Endothelial cell of umbilical vein (primary cell): ENCODE results near the gene BLOC1S3. TPM values are rescaled to one million over a fixed set of nuclear protein-coding genes. Genes with fewer than 3 reads are reported as not detected.

Experiments
- BruUV-seq: library from RNA; stranded (reverse); fragments of 400-500 nt; replicated peaks from 2 replicates; lab custom pipeline; 2021; lab: Mats Ljungman, UMichigan
- CTCF ChIA-PET: fragments of 300-600, 350-600 bp; sonication (Branson Sonifier 250); formaldehyde crosslinking; loops from one replicate; lab custom pipeline; 2021; ENCODE audit warnings: antibody characterized with exemption, inconsistent platforms; lab: Charles Lee
- POLR2A ChIA-PET: fragments of 300-600, 350-600 bp; sonication (Branson Sonifier 250); formaldehyde crosslinking; loops from one replicate; lab custom pipeline; 2021; ENCODE audit warnings: antibody characterized with exemption, inconsistent platforms; lab: Charles Lee
- DNase-seq: peaks from one replicate; pipeline ENCODE4 v3.0.0-alpha.2; 2011; ENCODE audit warnings: low read depth, low spot score
- FAIRE-seq: peaks from 2 replicates; lab custom pipeline; 2011; peaks lifted over from hg19 to GRCh38; lab: Jason Lieb, UNC
- H2AFZ ChIP-seq: 2 replicates; pipeline ENCODE4 v1.6.0; 2012; ENCODE audit warnings: low read depth, low read length, control low read depth, inconsistent platforms
- H3K27ac ChIP-seq: 2 replicates; pipeline ENCODE4 v1.5.1; 2011; ENCODE audit warnings: low read depth, mild to moderate bottlenecking, control low read depth, low read length, moderate library complexity; ENCODE audit not compliant: insufficient read depth
- H3K27me3 ChIP-seq, 2 experiments: 2 replicates each; pipeline versions ENCODE4 v1.6.0 to v1.6.1; 2011; ENCODE audit warnings: low read length in 2 of 2, mixed read lengths in 1 of 2; ENCODE audit not compliant: control insufficient read depth in 2 of 2, insufficient read depth in 2 of 2
- H3K36me3 ChIP-seq, 2 experiments: 2 replicates in 1 of 2; 3 replicates in 1 of 2; pipeline ENCODE4 v1.5.1; 2011; ENCODE audit warnings: low read length in 2 of 2, mild to moderate bottlenecking in 1 of 2, moderate library complexity in 1 of 2; ENCODE audit not compliant: control insufficient read depth in 2 of 2, insufficient read depth in 2 of 2; ENCODE audit errors: extremely low read depth in 1 of 2
- H3K4me1 ChIP-seq: 3 replicates; pipeline ENCODE4 v1.5.1; 2011; ENCODE audit warnings: mild to moderate bottlenecking, low read length; ENCODE audit not compliant: control insufficient read depth, insufficient read depth; ENCODE audit errors: extremely low read depth
- H3K4me2 ChIP-seq: 2 replicates; pipeline ENCODE4 v1.6.1; 2011; ENCODE audit warnings: low read length, control low read depth, mixed read lengths; ENCODE audit not compliant: insufficient read depth
- H3K4me3 ChIP-seq, 3 experiments: fragments of 200-600 bp in 1 of 3; sonication (generic), shearing (Covaris generic) in 1 of 3; replicated peaks in 1 of 3; 2 replicates each; pipeline ENCODE4 v1.5.1; 2011 to 2016; ENCODE audit warnings: control low read depth in 3 of 3, low read length in 3 of 3, mild to moderate bottlenecking in 2 of 3, inconsistent platforms in 1 of 3, low read depth in 1 of 3, moderate library complexity in 1 of 3; ENCODE audit not compliant: insufficient read depth in 1 of 3
- H3K79me2 ChIP-seq: 2 replicates; pipeline ENCODE4 v1.6.0; 2012; ENCODE audit warnings: low read length, inconsistent platforms; ENCODE audit not compliant: control insufficient read depth, insufficient read depth
- H3K9ac ChIP-seq: replicated peaks from 2 replicates; pipeline ENCODE3; 2011; ENCODE audit warnings: low read length, control low read depth; ENCODE audit not compliant: insufficient read depth; ENCODE audit errors: extremely low read depth
- H3K9me1 ChIP-seq: replicated peaks from 3 replicates; pipeline ENCODE4 v1.6.0; 2011; ENCODE audit warnings: mild to moderate bottlenecking, low read length; ENCODE audit not compliant: control insufficient read depth, insufficient read depth; ENCODE audit errors: extremely low read depth
- H3K9me3 ChIP-seq: replicated peaks from 2 replicates; pipeline ENCODE4 v1.5.1; 2012; ENCODE audit warnings: low read length, inconsistent platforms; ENCODE audit not compliant: control insufficient read depth, insufficient read depth
- H4K20me1 ChIP-seq: replicated peaks from 2 replicates; pipeline ENCODE3; 2011; ENCODE audit warnings: mild to moderate bottlenecking, low read length; ENCODE audit not compliant: control insufficient read depth, insufficient read depth; ENCODE audit errors: extremely low read depth
- CTCF ChIP-seq, 2 donors: IDR thresholded peaks; 1 replicate in 1 of 2; 2 replicates in 1 of 2; pipeline ENCODE4 v1.5.1; 2011; ENCODE audit warnings: low read length in 2 of 2, mild to moderate bottlenecking in 2 of 2, moderate library complexity in 2 of 2, control low read depth in 1 of 2, inconsistent platforms in 1 of 2, low read depth in 1 of 2; ENCODE audit not compliant: insufficient read depth in 1 of 2; ENCODE audit errors: extremely low read depth in 1 of 2
- EZH2 ChIP-seq: IDR thresholded peaks from 2 replicates; pipeline ENCODE4 v1.6.1; 2012; ENCODE audit warnings: borderline replicate concordance, low read depth, mild to moderate bottlenecking, moderate library complexity, low read length, inconsistent platforms; ENCODE audit not compliant: severe bottlenecking
- FOS ChIP-seq: IDR thresholded peaks from 2 replicates; pipeline ENCODE4 v1.6.1; 2011; ENCODE audit warnings: mild to moderate bottlenecking, low read length, moderate library complexity, borderline replicate concordance; ENCODE audit not compliant: insufficient read depth
- GATA2 ChIP-seq: IDR thresholded peaks from 2 replicates; pipeline ENCODE4 v1.7.0; 2011; ENCODE audit warnings: low read depth, mild to moderate bottlenecking, moderate library complexity, mixed read lengths, low read length; ENCODE audit not compliant: insufficient read length, insufficient read depth
- JUN ChIP-seq: IDR thresholded peaks from 2 replicates; pipeline ENCODE4 v1.6.1; 2011; ENCODE audit warnings: borderline replicate concordance, low read depth; ENCODE audit not compliant: insufficient read length, insufficient read depth
- MYC ChIP-seq: IDR thresholded peaks from one replicate; pipeline ENCODE4 v1.6.1; 2011; ENCODE audit warnings: mild to moderate bottlenecking, low read depth, low read length
- POLR2A ChIP-seq: IDR thresholded peaks from 2 replicates; pipeline ENCODE4 v1.6.1; 2012; ENCODE audit warnings: low read depth, mild to moderate bottlenecking, control low read depth, low read length
- POLR2AphosphoS5 ChIP-seq: IDR thresholded peaks from 2 replicates; pipeline ENCODE4 v1.6.1; 2012; ENCODE audit warnings: low read depth, mild to moderate bottlenecking, control low read depth, low read length, moderate library complexity; ENCODE audit not compliant: insufficient read depth
- dilution Hi-C: fragments of 300-500 bp; cut with MboI; formaldehyde crosslinking; loops from one replicate; pipeline ENCODE4 v1.15.0; 2019; ENCODE audit warnings: low sequenced_read_pairs; ENCODE audit not compliant: extremely low pct_ligation_motif_present
- intact Hi-C: fragments of 100-400 bp; cut with micrococcal nuclease; formaldehyde crosslinking; loops from one replicate; pipeline ENCODE4 v1.10.0; 2022
- polyA plus RNA-seq, 4 experiments: library from polyadenylated mRNA; depleted of rRNA in 3 of 4; stranded (reverse) in 3 of 4; unstranded in 1 of 4; fragments of >200 nt; gene quantifications; 2 replicates each; pipeline versions ENCODE4 v1.2.1 to v1.2.3, GENCODE V29; 2011 to 2012; ENCODE audit warnings: missing spikeins in 1 of 4
- total RNA-seq: library from RNA; stranded (reverse); gene quantifications from 2 replicates; pipeline ENCODE4 v1.2.3, GENCODE V29; 2021
- TF ChIP-seq, protein P1 (sequence below): IDR thresholded peaks from 2 replicates; pipeline ENCODE4 v1.6.1; 2011; ENCODE audit not compliant: insufficient read depth, insufficient read length

The BLOC1S3 gene
- total and polyA plus RNA-seq, 2 donors (not counting 3 experiments of a cell fraction or from before 2014, with no cell fraction given) = 13.6 to 17.4 TPM

GRCh38 chr19:45217957-45218334, 39.4 kb downstream of the BLOC1S3 start:
- Histone ChIP-seq H3K9ac (no peak overlapping the region), H2AFZ (no peak overlapping the region), H3K9me3 (no peaks in the 10 kb centered on the region), H3K9me1 (no peaks in the 10 kb centered on the region), H3K4me3 (no peak overlapping the region), H4K20me1 (no peaks in the 10 kb centered on the region), H3K79me2 (no peaks in the 10 kb centered on the region), H3K4me1 (peaks cover 18% of the 10 kb centered on the region), H3K27me3 (no peaks in the 10 kb centered on the region), H3K4me2 (no peak overlapping the region), H3K27ac (no peak overlapping the region), H3K36me3 (no peaks in the 10 kb centered on the region)
- BruUV-seq = no TSS peak
- CTCF ChIA-PET = no interaction called here
- dilution Hi-C loops = no loop called here
- TF ChIP-seq JUN (no peak), MYC (no peak), GATA2 (no peak), POLR2A (no peak), CTCF (IDR thresholded peaks at IDR 0.05; ENCODE audit: extremely low read depth in 1 of 2, insufficient read depth in 1 of 2, low read depth in 1 of 2, low read length in 2 of 2) (no peak), EZH2 (no peak), POLR2AphosphoS5 (no peak), FOS (no peak)
- TF ChIP-seq, protein P1, sequence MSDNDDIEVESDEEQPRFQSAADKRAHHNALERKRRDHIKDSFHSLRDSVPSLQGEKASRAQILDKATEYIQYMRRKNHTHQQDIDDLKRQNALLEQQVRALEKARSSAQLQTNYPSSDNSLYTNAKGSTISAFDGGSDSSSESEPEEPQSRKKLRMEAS = no peak
- POLR2A ChIA-PET = no interaction called here
- FAIRE-seq = no peak
- intact Hi-C loops = no loop called here
- no peak for DNase-seq
